Epithelial cell of proximal tubule (primary cell): Measurements from ENCODE around the gene ECSCR. TPM values are rescaled to one million over a fixed set of nuclear protein-coding genes. Genes with fewer than 3 reads are reported as not detected.

Experiments used
- DNase-seq: peaks from one replicate; pipeline ENCODE4 v3.0.0-alpha.2; 2011; ENCODE audit warnings: low read depth
- H3K4me3 ChIP-seq: 2 replicates; pipeline ENCODE4 v1.5.1; 2011; ENCODE audit warnings: low read depth, mild to moderate bottlenecking, low read length
- total RNA-seq: library from RNA; depleted of rRNA; stranded (reverse); fragments of >200 nt; gene quantifications from 2 replicates; pipeline ENCODE4 v1.2.3, GENCODE V29; 2015
- TF ChIP-seq, protein P1 (sequence below): conservative IDR thresholded peaks from 2 replicates; pipeline ENCODE4 v1.5.1; 2012; ENCODE audit warnings: low read depth, mild to moderate bottlenecking, low read length

Gene ECSCR
- total RNA-seq, 1 donor from 2014 or later: 0.12 TPM

GRCh38 chr5:139422307-139422893, 40.1 kb downstream of the ECSCR start:
- H3K4me3 ChIP-seq: no peak overlapping the region
- DNase-seq: no peak
- TF ChIP-seq, protein P1, sequence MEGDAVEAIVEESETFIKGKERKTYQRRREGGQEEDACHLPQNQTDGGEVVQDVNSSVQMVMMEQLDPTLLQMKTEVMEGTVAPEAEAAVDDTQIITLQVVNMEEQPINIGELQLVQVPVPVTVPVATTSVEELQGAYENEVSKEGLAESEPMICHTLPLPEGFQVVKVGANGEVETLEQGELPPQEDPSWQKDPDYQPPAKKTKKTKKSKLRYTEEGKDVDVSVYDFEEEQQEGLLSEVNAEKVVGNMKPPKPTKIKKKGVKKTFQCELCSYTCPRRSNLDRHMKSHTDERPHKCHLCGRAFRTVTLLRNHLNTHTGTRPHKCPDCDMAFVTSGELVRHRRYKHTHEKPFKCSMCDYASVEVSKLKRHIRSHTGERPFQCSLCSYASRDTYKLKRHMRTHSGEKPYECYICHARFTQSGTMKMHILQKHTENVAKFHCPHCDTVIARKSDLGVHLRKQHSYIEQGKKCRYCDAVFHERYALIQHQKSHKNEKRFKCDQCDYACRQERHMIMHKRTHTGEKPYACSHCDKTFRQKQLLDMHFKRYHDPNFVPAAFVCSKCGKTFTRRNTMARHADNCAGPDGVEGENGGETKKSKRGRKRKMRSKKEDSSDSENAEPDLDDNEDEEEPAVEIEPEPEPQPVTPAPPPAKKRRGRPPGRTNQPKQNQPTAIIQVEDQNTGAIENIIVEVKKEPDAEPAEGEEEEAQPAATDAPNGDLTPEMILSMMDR: peak; percentile 90

DNA sequence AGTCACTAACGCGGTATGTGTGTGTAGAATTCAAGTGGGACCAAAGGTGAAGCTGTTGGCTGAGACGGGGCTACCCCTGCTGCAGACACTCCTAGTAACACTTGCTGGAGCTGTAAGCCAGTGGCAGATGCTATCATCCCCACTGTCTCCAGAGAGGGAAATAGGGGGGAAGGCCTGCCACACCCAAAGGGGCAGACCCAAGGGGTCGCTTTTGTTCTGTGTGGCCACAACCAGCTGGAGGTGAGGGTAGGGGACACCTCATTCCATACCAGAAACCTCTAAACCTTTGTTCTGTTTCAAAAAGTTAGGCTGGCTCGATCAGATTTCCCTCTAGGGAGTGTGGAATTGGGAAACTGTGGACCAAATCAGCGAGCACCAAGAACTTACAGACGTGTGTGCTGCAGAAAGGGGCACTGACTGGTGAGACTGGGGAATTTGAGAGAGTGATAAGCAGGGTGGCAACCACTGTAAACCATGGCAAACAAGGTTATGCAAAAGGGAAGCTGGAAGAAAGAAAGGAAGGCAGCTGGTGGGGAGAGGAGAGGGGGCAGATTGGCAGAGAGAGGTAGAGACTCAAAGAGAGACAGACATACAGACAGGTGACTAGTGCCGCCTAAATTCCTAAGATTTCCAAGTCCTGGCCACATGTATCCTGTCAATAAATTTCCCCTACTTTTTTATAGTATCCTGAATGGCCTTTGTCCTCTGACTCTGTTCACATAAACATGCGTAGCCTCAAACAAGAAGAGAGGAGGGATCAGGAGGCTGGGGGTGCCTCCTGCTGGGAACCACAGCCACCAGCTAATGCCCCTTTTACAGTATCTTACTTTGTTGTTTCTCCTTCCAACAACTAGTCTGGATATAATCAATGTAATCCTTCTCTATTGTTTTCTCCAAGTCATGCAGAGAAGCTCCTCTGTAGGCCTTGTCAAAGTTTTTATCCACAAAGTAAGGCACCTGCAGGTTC, 43.0 kb downstream of the ECSCR start:
- no peak overlapping the region for H3K4me3 ChIP-seq
- DNase-seq: no peak
- TF ChIP-seq, protein P1: no peak

- no peak for DNase-seq
- TF ChIP-seq, protein P1: no peak
- H3K4me3 ChIP-seq: no peak overlapping the region
These were observed 43.8 kb downstream of the ECSCR start for GRCh38 chr5:139418793-139419192.

GRCh38 chr5:139417214-139417613, 45.3 kb downstream of the ECSCR start:
- H3K4me3 ChIP-seq: no peak overlapping the region
- TF ChIP-seq, protein P1: no peak
- DNase-seq: no peak

DNA sequence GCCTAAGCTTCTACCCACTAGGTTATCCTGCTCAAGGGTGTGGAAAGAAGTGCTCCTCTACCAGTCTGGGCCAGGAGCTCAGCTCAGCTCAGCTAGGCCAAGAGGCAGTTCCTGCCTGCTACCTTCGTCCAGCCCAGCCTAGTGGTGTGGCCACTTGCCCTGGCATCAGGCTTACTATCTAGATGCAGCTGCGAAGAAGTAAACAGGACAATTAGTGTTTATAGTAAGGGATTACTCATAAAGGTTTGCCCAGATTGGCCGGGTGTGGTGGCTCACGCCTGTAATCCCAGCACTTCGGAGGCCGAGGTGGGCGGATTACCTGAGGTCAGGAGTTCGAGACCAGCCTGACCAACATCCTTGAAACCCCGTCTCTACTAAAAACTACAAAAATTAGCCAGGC, 45.9 kb downstream of the ECSCR start:
- no peak overlapping the region for H3K4me3 ChIP-seq
- TF ChIP-seq, protein P1: no peak
- no peak for DNase-seq

GRCh38 chr5:139415869-139416268, 46.7 kb downstream of the ECSCR start:
- no peak for DNase-seq
- TF ChIP-seq, protein P1: no peak
- no peak overlapping the region for H3K4me3 ChIP-seq
